NCI-H1048 (cell line): ENCODE measurements around the gene DIP2B.

Experiments used
- DNase-seq: peaks from one replicate; lab custom pipeline; 2025; lab: John Stamatoyannopoulos, UW

DIP2B gene

GRCh38 chr12:50638482-50638880 lies 133.7 kb downstream of the DIP2B start:
- no peak for DNase-seq

- no peak for DNase-seq
Measured at GRCh38 chr12:50639721-50640120, 134.9 kb downstream of the DIP2B start.

GRCh38 chr12:50640321-50640939 lies 135.6 kb downstream of the DIP2B start:
- DNase-seq, result no peak

- no peak for DNase-seq
Measured at GRCh38 chr12:50641566-50641965, 136.8 kb downstream of the DIP2B start.

GRCh38 chr12:50642035-50642451 lies 137.3 kb downstream of the DIP2B start:
- no peak for DNase-seq

GRCh38 chr12:50642761-50643160 lies 138.0 kb downstream of the DIP2B start:
- DNase-seq, result no peak

GRCh38 chr12:50647031-50647430 lies 142.2 kb downstream of the DIP2B start:
- no peak for DNase-seq

- DNase-seq, result no peak
Measured at GRCh38 chr12:50647479-50647878, 142.7 kb downstream of the DIP2B start.

GRCh38 chr12:50650285-50650684 lies 145.5 kb downstream of the DIP2B start:
- no peak for DNase-seq

GRCh38 chr12:50655374-50655921 lies 150.7 kb downstream of the DIP2B start:
- DNase-seq, result no peak

GRCh38 chr12:50659260-50659659 lies 154.5 kb downstream of the DIP2B start:
- DNase-seq, result no peak

- DNase-seq, result no peak
Measured at GRCh38 chr12:50659690-50660424, 155.1 kb downstream of the DIP2B start.

- DNase-seq, result no peak
Measured at GRCh38 chr12:50660425-50660822, 155.6 kb downstream of the DIP2B start.

GRCh38 chr12:50661300-50662115 lies 156.7 kb downstream of the DIP2B start:
- DNase-seq, result no peak

GRCh38 chr12:50662116-50662510 lies 157.3 kb downstream of the DIP2B start:
- no peak for DNase-seq

GRCh38 chr12:50665170-50665569 lies 160.4 kb downstream of the DIP2B start:
- DNase-seq, result no peak

- no peak for DNase-seq
Measured at GRCh38 chr12:50665609-50666008, 160.8 kb downstream of the DIP2B start.

GRCh38 chr12:50666023-50666422 lies 161.2 kb downstream of the DIP2B start:
- no peak for DNase-seq

GRCh38 chr12:50672158-50672557 lies 167.4 kb downstream of the DIP2B start:
- no peak for DNase-seq

GRCh38 chr12:50676756-50677155 lies 172.0 kb downstream of the DIP2B start:
- no peak for DNase-seq

GRCh38 chr12:50677858-50678257 lies 173.1 kb downstream of the DIP2B start:
- no peak for DNase-seq

GRCh38 chr12:50678650-50679365 lies 174.0 kb downstream of the DIP2B start:
- no peak for DNase-seq
